CD4-positive, alpha-beta T cell treated with Interleukin-12 subunit alpha and Interleukin-12 subunit beta, for 1 hour (primary cell): Measurements from ENCODE around the gene CDH23.

Experiments used
- DNase-seq: peaks from one replicate; pipeline ENCODE4 v3.0.0-alpha.2; 2020

CDH23 gene

DNA sequence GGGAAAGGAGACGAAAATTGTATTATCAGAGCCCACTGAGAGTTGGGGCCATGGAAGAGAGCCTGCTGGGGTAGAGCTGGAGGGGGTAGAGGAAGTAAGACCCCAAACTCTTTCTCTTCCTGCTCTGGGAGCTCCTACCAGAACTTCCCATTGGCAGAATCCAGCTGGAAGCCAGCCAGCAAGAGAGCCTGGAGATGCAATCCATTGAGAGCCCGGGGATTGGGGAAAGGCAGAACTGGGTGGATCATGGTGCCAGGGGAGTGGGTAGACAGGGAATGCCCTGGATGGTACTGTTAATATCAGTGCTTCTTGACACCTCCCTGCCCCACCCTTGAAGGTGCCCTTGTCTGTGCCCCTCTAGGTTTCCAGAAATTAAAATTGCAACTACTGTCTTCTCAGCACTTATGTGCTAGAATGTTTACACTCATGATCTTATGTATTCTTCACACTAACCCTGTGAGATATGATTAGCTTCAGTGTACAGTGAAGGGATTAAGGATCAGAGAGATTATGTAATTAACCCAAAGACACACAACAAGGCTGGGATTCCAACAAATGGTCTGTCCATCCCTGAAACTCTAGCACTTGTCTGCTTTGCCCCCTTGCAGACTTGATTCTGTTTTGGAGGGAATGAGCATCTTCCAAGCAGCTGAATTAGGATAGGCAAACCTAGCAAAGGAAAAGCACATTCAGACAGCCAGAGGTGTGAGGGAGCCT is 168.7 kb downstream of the CDH23 start:
- no peak for DNase-seq

GRCh38 chr10:71567006-71567405 is 170.3 kb downstream of the CDH23 start:
- DNase-seq, result no peak

GRCh38 chr10:71568896-71569492 is 172.3 kb downstream of the CDH23 start:
- no peak for DNase-seq

DNA sequence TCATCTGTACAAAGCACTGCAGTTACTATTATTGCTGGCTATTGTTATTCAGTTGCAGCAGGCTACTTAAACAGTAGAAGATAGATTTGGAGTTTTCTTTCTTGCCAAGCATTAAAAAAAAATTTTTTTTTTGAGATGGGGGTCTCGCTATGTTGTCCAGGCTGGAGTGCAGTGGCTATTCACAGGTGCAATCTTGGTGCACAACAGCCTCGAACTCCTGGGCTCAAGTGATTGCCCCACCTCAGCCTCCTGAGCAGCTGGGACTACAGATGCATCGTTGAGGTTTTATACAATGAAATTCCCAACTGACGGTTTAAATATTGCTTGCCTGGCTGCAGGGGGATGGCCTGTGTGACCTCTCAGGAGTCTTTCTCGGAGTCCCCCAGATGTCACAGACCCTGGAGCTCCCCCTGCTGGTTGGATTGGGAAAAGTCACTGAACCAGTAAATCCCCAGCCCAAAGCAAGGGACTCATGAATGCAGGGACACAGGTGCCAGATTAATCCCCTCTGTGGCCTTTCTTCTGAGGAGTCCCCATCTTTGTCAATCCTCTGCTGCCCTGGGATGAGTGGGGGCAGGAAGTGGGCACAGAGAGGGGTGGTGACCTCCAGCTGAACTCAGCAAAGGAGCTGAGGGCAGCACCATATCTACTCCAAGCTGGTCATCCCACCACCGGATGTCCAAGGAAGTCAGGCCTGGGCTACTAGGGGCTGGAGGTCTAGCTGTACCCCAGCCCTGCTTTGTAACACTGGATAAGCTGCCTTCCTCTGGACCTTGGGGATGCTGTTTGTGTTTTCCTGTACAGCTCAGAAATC is 173.3 kb downstream of the CDH23 start:
- peak; percentile 74 for DNase-seq

DNA sequence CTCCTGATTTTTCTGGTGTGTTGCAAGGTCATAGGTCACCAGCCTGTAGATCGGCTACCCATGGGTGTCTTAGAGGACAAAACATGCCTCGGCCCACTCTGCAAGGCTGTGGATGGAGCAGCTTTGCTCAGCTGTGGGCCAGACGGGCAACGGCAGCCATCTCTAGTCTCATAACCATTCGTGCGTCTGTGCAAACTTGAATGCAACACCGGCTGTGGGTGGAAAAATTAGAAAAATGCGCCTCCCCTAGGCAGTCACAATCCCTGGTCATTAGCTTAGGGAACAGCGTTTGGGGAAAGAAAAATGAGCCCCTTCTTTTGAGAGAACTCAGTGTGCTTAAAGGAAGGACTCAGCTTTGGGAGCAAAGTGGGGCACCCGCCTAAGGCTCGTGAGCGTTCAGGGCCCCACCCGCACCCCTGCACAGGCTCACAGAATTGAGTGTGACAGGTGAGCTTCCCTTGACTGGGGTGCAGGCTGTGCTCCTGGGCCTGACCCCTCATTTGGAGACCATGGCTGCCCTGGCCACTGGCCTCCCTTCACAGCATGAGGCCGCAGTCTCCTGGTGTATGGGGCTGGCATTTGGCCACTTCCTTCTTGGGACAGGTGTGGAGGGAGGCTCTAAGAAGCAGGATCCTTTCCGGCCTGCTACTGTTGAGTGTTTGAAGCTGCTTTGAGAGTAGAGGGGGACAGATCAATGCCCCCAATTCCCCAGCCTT is 174.9 kb downstream of the CDH23 start:
- no peak for DNase-seq

GRCh38 chr10:71572962-71573361 is 176.2 kb downstream of the CDH23 start:
- no peak for DNase-seq

DNA sequence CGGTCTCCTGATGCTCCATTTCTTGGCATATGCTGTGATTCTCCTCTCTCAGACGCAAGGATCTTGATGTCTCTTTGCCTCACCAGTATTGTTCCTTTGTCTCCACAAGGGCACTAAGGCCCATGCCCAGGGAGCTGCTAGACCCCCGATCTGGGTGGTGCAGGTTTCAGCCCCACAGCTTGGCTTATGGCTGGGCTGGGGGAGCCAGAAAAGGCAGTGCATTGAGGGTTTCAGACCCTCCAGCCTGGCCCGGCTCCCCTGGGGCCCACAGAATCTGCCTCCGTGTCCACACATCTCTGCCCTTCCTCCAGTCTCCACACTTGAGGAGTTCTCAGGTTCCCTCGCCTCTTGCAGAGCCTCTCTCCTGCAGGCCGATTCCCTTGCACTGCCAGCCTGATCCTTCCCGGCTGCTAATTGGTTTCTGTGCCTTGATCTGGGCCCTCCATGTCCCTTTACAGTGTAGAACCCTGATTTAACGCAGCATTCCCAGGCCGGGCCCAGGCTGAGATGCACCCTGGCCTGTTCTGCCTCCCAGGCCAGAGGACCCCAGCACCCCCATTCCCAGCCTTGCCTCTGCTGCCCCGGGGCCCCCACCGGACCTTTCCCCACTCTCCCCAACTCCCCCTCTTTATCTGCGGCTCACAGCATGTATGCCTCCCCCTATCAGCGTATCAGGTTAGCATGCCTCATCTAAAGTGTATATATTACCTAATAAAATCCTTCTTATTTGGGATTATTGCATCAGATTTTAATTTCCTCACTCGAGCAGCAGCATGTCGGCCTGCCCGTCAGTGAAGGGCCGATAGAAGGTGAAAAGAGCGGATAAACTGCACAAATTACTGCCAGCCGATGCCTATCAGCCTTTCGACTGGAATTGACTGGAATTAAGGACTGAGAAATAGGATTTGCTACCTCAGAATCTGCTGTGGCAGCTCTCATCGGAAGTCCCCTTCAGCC is 177.1 kb downstream of the CDH23 start:
- DNase-seq, result no peak

GRCh38 chr10:71575451-71575850 is 178.7 kb downstream of the CDH23 start:
- no peak for DNase-seq

- DNase-seq, result no peak
Observed at GRCh38 chr10:71575934-71576801, 179.4 kb downstream of the CDH23 start.

GRCh38 chr10:71576842-71577241 is 180.1 kb downstream of the CDH23 start:
- DNase-seq, result no peak

DNA sequence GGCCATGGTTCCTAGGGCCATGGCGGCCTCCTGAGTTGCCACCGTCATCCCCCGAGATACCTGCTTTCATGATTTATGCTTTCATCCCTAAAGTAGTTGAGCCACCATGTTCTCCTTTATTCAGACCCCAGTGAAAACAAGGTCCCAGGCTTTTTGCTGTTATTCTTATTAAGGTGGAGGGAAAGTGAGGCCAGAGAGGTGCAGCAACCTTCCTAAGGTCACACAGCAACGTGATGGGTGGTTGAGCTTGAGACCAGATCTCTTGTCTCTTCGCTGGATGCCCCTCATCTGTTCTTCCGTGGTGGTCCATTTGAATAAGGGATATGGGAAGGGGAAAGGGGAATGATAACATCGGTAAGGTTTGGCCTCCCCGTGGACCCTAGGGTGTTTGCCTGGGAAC is 180.6 kb downstream of the CDH23 start:
- no peak for DNase-seq

- no peak for DNase-seq
Observed at GRCh38 chr10:71578069-71578468, 181.3 kb downstream of the CDH23 start.

DNA sequence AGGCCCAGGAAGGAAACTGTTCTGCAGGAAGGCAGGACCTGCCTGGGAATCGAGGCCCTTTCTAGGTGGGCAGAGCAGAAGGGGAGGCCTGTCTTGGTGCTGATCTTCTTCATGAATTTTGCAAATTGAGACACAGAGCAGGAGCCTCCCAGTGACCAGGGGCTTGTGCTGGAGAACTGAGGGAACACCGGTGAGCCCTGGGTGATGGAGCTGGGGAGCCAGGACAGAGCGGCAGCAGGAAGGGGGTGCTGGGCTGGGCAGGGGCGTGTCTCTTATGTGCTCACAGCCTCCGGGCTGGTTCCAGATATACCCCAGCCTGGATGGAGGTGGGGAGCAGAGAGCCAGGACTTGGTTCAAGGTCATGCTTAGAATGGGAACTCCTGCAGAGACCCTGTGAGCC is 182.9 kb downstream of the CDH23 start:
- DNase-seq, result no peak

- no peak for DNase-seq
Observed at GRCh38 chr10:71580415-71580814, 183.7 kb downstream of the CDH23 start.

- no peak for DNase-seq
Observed at GRCh38 chr10:71580926-71581325, 184.2 kb downstream of the CDH23 start.

DNA sequence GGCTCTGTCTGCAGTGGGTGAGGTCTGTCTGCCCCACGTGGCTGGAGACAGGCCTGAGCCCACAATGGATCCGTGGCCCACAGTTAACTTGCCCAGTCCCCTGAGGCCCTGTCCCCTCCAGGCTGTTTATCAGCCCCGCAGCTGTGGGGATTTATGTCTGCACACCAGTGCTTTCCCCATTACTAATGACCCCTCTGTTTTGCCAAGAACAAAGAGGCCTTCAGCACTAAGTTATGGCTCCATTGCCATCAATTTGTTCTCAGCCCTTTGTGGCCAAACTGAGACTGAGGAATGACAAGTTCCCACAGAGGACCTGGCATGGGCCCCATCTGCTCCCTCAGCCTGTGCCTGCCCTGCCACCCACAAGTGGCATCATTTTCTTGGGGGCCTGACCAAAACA is 184.7 kb downstream of the CDH23 start:
- DNase-seq, result no peak

DNA sequence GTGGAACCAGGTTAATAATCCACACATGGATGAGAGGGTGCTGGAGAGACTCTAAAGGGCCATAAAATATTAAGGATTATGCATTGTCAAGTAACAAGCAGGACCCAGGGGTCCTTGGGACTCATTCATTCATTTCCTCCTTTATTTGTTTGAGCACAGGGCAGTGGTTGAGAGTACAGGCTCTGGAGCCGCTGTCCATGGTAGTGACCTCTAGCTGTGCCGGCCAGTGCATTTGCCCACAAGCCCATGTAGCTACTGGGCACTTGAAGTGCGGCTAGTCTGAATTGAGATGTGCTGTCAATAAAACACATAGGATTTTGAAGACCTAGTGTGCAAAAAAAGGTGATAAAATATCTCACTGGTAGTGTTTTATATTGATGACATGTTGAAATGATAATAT is 185.3 kb downstream of the CDH23 start:
- no peak for DNase-seq

- DNase-seq, result no peak
Observed at GRCh38 chr10:71582506-71583475, 186.1 kb downstream of the CDH23 start.

DNA sequence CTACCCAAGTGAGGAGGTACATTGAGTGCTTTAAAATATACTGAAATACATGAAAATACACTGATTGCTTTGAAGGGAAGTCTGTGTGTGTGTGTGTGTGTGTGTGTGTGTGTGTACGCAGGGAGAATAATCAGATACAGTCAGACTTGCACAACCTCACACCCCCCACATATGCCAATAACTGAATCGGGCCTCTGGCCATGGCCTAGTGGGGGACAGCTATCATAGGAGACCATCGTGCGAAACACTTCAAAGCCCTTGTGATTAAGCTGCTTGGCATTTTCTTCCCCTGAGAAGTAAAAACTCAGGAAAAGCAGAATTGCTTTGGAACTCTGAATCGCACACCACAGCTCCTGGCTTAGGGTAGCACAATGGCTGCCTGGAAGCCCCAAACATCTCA is 187.7 kb downstream of the CDH23 start:
- DNase-seq, result no peak
